Lung (tissue), 12 donors: ENCODE measurements around the gene MIR17HG. TPM values are rescaled to one million over a fixed set of nuclear protein-coding genes. Genes with fewer than 3 reads are reported as not detected.

ENCODE experiments used
- ATAC-seq: fragments of 200-7000 bp; cut with Tn5 transposase; one replicate; pipeline ENCODE4 v1.9.1; 2020; ENCODE audit warnings: moderate number of reproducible peaks; ENCODE audit not compliant: insufficient read depth, low FRiP score
- DNase-seq, 3 donors: peaks; one replicate each; pipeline ENCODE4 v3.0.0-alpha.2; 2013 to 2017
- H3K27ac ChIP-seq, 2 donors: one replicate each; pipeline ENCODE4 v1.5.1; 2013; ENCODE audit warnings: mild to moderate bottlenecking in 2 of 2, moderate library complexity in 2 of 2, control low read depth in 1 of 2, inconsistent platforms in 1 of 2, low read depth in 1 of 2, low read length in 1 of 2
- H3K27me3 ChIP-seq, 3 donors: one replicate each; pipeline ENCODE4 v1.5.1; 2013; ENCODE audit warnings: low read length in 2 of 3; ENCODE audit not compliant: control insufficient read depth in 3 of 3, insufficient read depth in 3 of 3
- H3K36me3 ChIP-seq, 4 donors: one replicate each; pipeline ENCODE4 v1.5.1; 2013; ENCODE audit warnings: low read length in 4 of 4, mild to moderate bottlenecking in 1 of 4, moderate library complexity in 1 of 4; ENCODE audit not compliant: control insufficient read depth in 4 of 4, insufficient read depth in 4 of 4
- H3K4me1 ChIP-seq, 5 donors: one replicate each; pipeline ENCODE4 v1.5.1; 2013; ENCODE audit warnings: low read length in 5 of 5, mild to moderate bottlenecking in 2 of 5, moderate library complexity in 1 of 5; ENCODE audit not compliant: control insufficient read depth in 5 of 5, insufficient read depth in 5 of 5
- H3K4me3 ChIP-seq: one replicate; pipeline ENCODE4 v1.5.1; 2013; ENCODE audit warnings: mild to moderate bottlenecking, control low read depth, moderate library complexity
- H3K9ac ChIP-seq, 2 donors: one replicate each; pipeline ENCODE4 v1.5.1; 2013; ENCODE audit warnings: low read length in 2 of 2, control low read depth in 1 of 2; ENCODE audit not compliant: insufficient read depth in 1 of 2
- H3K9me3 ChIP-seq, 4 donors: one replicate each; pipeline ENCODE4 v1.5.1; 2013; ENCODE audit warnings: low read length in 3 of 4, mild to moderate bottlenecking in 1 of 4, moderate library complexity in 1 of 4; ENCODE audit not compliant: control insufficient read depth in 4 of 4, insufficient read depth in 3 of 4
- WGBS, 2 donors: extraction: QIAGEN DNeasy Blood & Tissue Kit; methylation state at CpG; one replicate each; pipeline ENCODE4 v1.1.7; 2013; 5-methylcytosine and 5-hydroxymethylcytosine counted together
- polyA plus RNA-seq, 2 donors: library from polyadenylated mRNA; stranded (reverse); fragments of 200-250 nt; gene quantifications; one replicate each; pipeline ENCODE4 v1.2.1, GENCODE V29; 2013
- total RNA-seq, 2 donors: library from RNA; depleted of rRNA in 1 of 2; stranded (reverse); fragments of >200 nt in 1 of 2; gene quantifications; one replicate each; pipeline ENCODE4 v1.2.1, GENCODE V29; 2014 to 2021
- TF ChIP-seq, protein P1 (sequence below): IDR thresholded peaks from 2 replicates; pipeline ENCODE4 v1.5.1; 2012; ENCODE audit warnings: mild to moderate bottlenecking; ENCODE audit errors: control extremely low read depth, extremely low read depth
- donor health status: control.
- donor health status: control.
- donor health status: Bipolar disorder and iron deficiency.
- donor health status: healthy.
- donor health status: DM: yes; HTN: yes; CAD: no.

The MIR17HG gene
- total and polyA plus RNA-seq, 4 donors, result 0.60 to 8.8 (median 7.1) TPM

GRCh38 chr13:91359631-91360030 lies 12.1 kb downstream of the MIR17HG start:
- Histone ChIP-seq H3K9me3 (no peaks in the 10 kb centered on the region), H3K27me3 (no peaks in the 10 kb centered on the region), H3K9ac (no peak overlapping the region), H3K36me3 (peaks cover 0 to 11% (median 4%) of the 10 kb centered on the region in 4 donors), H3K4me1 (peaks cover 0 to 6% (median 0%) of the 10 kb centered on the region in 5 donors), H3K4me3 (no peak overlapping the region), H3K27ac (no peak overlapping the region)
- ATAC-seq (no peak), DNase-seq (no peak)
- TF ChIP-seq, protein P1, sequence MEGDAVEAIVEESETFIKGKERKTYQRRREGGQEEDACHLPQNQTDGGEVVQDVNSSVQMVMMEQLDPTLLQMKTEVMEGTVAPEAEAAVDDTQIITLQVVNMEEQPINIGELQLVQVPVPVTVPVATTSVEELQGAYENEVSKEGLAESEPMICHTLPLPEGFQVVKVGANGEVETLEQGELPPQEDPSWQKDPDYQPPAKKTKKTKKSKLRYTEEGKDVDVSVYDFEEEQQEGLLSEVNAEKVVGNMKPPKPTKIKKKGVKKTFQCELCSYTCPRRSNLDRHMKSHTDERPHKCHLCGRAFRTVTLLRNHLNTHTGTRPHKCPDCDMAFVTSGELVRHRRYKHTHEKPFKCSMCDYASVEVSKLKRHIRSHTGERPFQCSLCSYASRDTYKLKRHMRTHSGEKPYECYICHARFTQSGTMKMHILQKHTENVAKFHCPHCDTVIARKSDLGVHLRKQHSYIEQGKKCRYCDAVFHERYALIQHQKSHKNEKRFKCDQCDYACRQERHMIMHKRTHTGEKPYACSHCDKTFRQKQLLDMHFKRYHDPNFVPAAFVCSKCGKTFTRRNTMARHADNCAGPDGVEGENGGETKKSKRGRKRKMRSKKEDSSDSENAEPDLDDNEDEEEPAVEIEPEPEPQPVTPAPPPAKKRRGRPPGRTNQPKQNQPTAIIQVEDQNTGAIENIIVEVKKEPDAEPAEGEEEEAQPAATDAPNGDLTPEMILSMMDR, result no peak
- 49 to 56% methylated on average over 3 of the region's 3 CpGs for WGBS, 2 donors

DNA sequence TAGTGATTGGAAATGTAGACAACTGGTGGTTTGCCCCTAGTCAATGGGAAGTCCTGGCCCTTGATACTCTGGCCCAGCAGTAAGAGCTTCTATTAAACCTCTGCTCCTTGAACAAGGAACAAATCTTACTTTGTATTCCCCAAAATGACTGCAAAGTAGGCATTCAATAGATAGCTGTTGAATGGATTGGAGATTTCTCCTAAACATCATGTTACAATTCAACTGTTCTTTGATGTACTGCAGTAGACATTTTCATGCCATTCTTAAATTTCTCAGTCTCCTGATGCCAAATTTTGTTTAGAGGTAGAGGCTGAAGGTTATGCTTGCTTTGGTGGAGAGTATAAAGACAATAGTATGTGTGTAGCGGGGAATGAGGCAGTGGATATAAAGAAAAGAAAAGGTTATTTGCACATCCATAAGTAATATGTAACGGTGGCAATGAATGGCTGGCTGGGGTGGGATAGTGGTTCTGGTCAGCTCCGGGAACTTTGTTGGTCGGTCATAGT lies 12.8 kb downstream of the MIR17HG start:
- no peak overlapping the region for H3K9ac ChIP-seq
- H3K4me1 ChIP-seq, result peaks cover 0 to 6% (median 0%) of the 10 kb centered on the region in 5 donors
- H3K4me3 ChIP-seq, result no peak overlapping the region
- no peaks in the 10 kb centered on the region for H3K27me3 ChIP-seq
- no peaks in the 10 kb centered on the region for H3K9me3 ChIP-seq
- 93 to 96% methylated on average over 4 of the region's 4 CpGs for WGBS, 2 donors
- TF ChIP-seq, protein P1, result no peak
- ATAC-seq (no peak), DNase-seq (no peak)
- H3K36me3 ChIP-seq, result peaks cover 0 to 8% (median 2%) of the 10 kb centered on the region in 4 donors
- H3K27ac ChIP-seq, result no peak overlapping the region

- ATAC-seq, result no peak
- WGBS, 2 donors, result 69 to 89% methylated on average over 1 of the region's 1 CpG
These were observed 14.3 kb downstream of the MIR17HG start for GRCh38 chr13:91361755-91362271.

More at GRCh38 chr13:91361755-91362271, 14.3 kb downstream of the MIR17HG start:
- Histone ChIP-seq H3K27me3 (no peaks in the 10 kb centered on the region), H3K36me3 (peaks cover 0 to 4% (median under 1%) of the 10 kb centered on the region in 4 donors), H3K9ac (no peak overlapping the region), H3K4me3 (no peak overlapping the region), H3K27ac (no peak overlapping the region), H3K9me3 (no peaks in the 10 kb centered on the region), H3K4me1 (peaks cover 0 to 6% (median 0%) of the 10 kb centered on the region in 5 donors)
- no peak for DNase-seq
- TF ChIP-seq, protein P1, result no peak
